H1 (cell line): ENCODE results near the gene PLB1. TPM values are rescaled to one million over a fixed set of nuclear protein-coding genes. Genes with fewer than 3 reads are reported as not detected.

ENCODE experiments used
- CTCF ChIA-PET: fragments of 300-600 bp; sonication (Branson Sonifier 250); formaldehyde crosslinking; loops from one replicate; lab custom pipeline; 2021; ENCODE audit not compliant: partially characterized antibody; lab: Charles Lee
- POLR2A ChIA-PET: fragments of 300-600 bp; sonication (Branson Sonifier 250); formaldehyde crosslinking; loops from one replicate; lab custom pipeline; 2021; ENCODE audit warnings: inconsistent platforms; ENCODE audit not compliant: partially characterized antibody; lab: Charles Lee
- DNase-seq, 2 experiments: peaks; one replicate each; pipeline versions ENCODE4 v3.0.0 to v3.0.0-alpha.2; 2010 to 2022; ENCODE audit warnings: low spot score in 2 of 2, low read depth in 1 of 2, mixed read lengths in 1 of 2
- FAIRE-seq: peaks from 2 replicates; lab custom pipeline; 2011; peaks lifted over from hg19 to GRCh38; lab: Jason Lieb, UNC
- H2AFZ ChIP-seq: 2 replicates; pipeline ENCODE4 v1.8.1; 2012; ENCODE audit warnings: low read length, inconsistent platforms
- H2AK5ac ChIP-seq: 2 replicates; pipeline ENCODE4 v1.6.1; 2013; ENCODE audit warnings: low read depth, low read length
- H2BK120ac ChIP-seq: replicated peaks from 2 replicates; pipeline ENCODE3; 2013; ENCODE audit warnings: low read depth, low read length, inconsistent platforms
- H2BK12ac ChIP-seq: 2 replicates; pipeline ENCODE4 v1.6.1; 2013; ENCODE audit warnings: low read depth, low read length
- H2BK15ac ChIP-seq: 2 replicates; pipeline ENCODE4 v1.6.1; 2013; ENCODE audit warnings: low read length
- H2BK20ac ChIP-seq: 2 replicates; pipeline ENCODE4 v1.6.1; 2013; ENCODE audit warnings: low read length
- H2BK5ac ChIP-seq: 2 replicates; pipeline ENCODE4 v1.6.1; 2013; ENCODE audit warnings: low read depth, low read length
- H3K14ac ChIP-seq: 2 replicates; pipeline ENCODE4 v1.6.1; 2013; ENCODE audit warnings: inconsistent platforms; ENCODE audit not compliant: insufficient read length
- H3K18ac ChIP-seq: 2 replicates; pipeline ENCODE4 v1.6.1; 2013; ENCODE audit warnings: low read length; ENCODE audit errors: extremely low read depth
- H3K23ac ChIP-seq: 2 replicates; pipeline ENCODE4 v1.6.1; 2013; ENCODE audit warnings: inconsistent platforms; ENCODE audit not compliant: insufficient read length
- H3K23me2 ChIP-seq: 2 replicates; pipeline ENCODE4 v1.6.1; 2013; ENCODE audit warnings: low read depth, low read length
- H3K27ac ChIP-seq: 2 replicates; pipeline ENCODE4 v1.6.1; 2011; ENCODE audit warnings: low read depth, low read length, inconsistent platforms
- H3K27me3 ChIP-seq, 4 experiments: replicated peaks in 1 of 4; 1 replicate in 1 of 4; 2 replicates in 3 of 4; pipeline versions ENCODE4 v1.6.1 to v1.8.1; 2011 to 2013; ENCODE audit warnings: low read length in 3 of 4, mild to moderate bottlenecking in 3 of 4, inconsistent platforms in 2 of 4, mixed read lengths in 2 of 4, moderate library complexity in 1 of 4; ENCODE audit not compliant: control insufficient read depth in 3 of 4, insufficient read depth in 3 of 4; ENCODE audit errors: extremely low read depth in 1 of 4
- H3K36me3 ChIP-seq, 4 experiments: 2 replicates each; pipeline versions ENCODE4 v1.6.1 to v1.8.1; 2011 to 2013; ENCODE audit warnings: mild to moderate bottlenecking in 4 of 4, low read length in 3 of 4, moderate library complexity in 2 of 4, control low read depth in 1 of 4, inconsistent platforms in 1 of 4; ENCODE audit not compliant: insufficient read depth in 4 of 4, control insufficient read depth in 2 of 4
- H3K4ac ChIP-seq: replicated peaks from 2 replicates; pipeline ENCODE3; 2013; ENCODE audit warnings: low read length, low read depth, mixed read lengths, inconsistent platforms; ENCODE audit not compliant: insufficient read length
- H3K4me1 ChIP-seq, 4 experiments: replicated peaks in 1 of 4; 1 replicate in 1 of 4; 2 replicates in 3 of 4; pipeline versions ENCODE4 v1.6.1 to v1.8.1; 2011 to 2013; ENCODE audit warnings: low read length in 3 of 4, inconsistent platforms in 2 of 4, mixed read lengths in 1 of 4; ENCODE audit not compliant: insufficient read depth in 4 of 4, control insufficient read depth in 3 of 4
- H3K4me2 ChIP-seq, 2 experiments: 2 replicates each; pipeline versions ENCODE4 v1.6.1 to v1.8.1; 2011 to 2013; ENCODE audit warnings: low read depth in 2 of 2, low read length in 2 of 2, control low read depth in 1 of 2, inconsistent platforms in 1 of 2, mild to moderate bottlenecking in 1 of 2; ENCODE audit not compliant: insufficient read depth in 1 of 2
- H3K4me3 ChIP-seq, 4 experiments: fragments of 200-600, 300-600 bp in 1 of 4; sonication (generic), shearing (Covaris generic), sonication (Bioruptor Twin) in 1 of 4; 2 replicates each; pipeline versions ENCODE4 v1.5.1 to v1.8.1; 2011 to 2016; ENCODE audit warnings: low read length in 4 of 4, low read depth in 3 of 4, control low read depth in 2 of 4, inconsistent platforms in 2 of 4, mild to moderate bottlenecking in 2 of 4, mixed read lengths in 1 of 4, moderate library complexity in 1 of 4; ENCODE audit not compliant: insufficient read depth in 2 of 4; ENCODE audit errors: extremely low read depth in 1 of 4
- H3K56ac ChIP-seq: replicated peaks from 2 replicates; pipeline ENCODE3; 2013; ENCODE audit warnings: low read depth, mild to moderate bottlenecking, mixed read lengths, low read length, inconsistent platforms; ENCODE audit not compliant: insufficient read length
- H3K79me1 ChIP-seq: 2 replicates; pipeline ENCODE4 v1.6.1; 2013; ENCODE audit warnings: low read depth, low read length, control low read depth
- H3K79me2 ChIP-seq, 2 experiments: 2 replicates each; pipeline versions ENCODE4 v1.6.1 to v1.8.1; 2012 to 2013; ENCODE audit warnings: low read length in 2 of 2, mild to moderate bottlenecking in 2 of 2, inconsistent platforms in 1 of 2; ENCODE audit not compliant: insufficient read depth in 2 of 2, control insufficient read depth in 1 of 2
- H3K9ac ChIP-seq, 4 experiments: replicated peaks in 1 of 4; 1 replicate in 1 of 4; 2 replicates in 3 of 4; pipeline versions ENCODE4 v1.6.1 to v1.8.1; 2011 to 2013; ENCODE audit warnings: low read depth in 3 of 4, low read length in 3 of 4, control low read depth in 2 of 4, mild to moderate bottlenecking in 2 of 4, moderate library complexity in 2 of 4, inconsistent platforms in 1 of 4; ENCODE audit errors: extremely low read depth in 1 of 4
- H3K9me3 ChIP-seq, 2 experiments: 2 replicates each; pipeline versions ENCODE4 v1.6.1 to v1.8.1; 2012 to 2013; ENCODE audit warnings: mild to moderate bottlenecking in 2 of 2, moderate library complexity in 2 of 2, control low read depth in 1 of 2, inconsistent platforms in 1 of 2, low read depth in 1 of 2, low read length in 1 of 2, mixed read lengths in 1 of 2; ENCODE audit not compliant: insufficient read depth in 2 of 2
- H4K20me1 ChIP-seq, 2 experiments: replicated peaks in 1 of 2; 2 replicates each; pipeline versions ENCODE3 to v1.8.1; 2011 to 2013; ENCODE audit warnings: inconsistent platforms in 2 of 2, low read length in 2 of 2, mild to moderate bottlenecking in 1 of 2; ENCODE audit not compliant: insufficient read depth in 2 of 2, control insufficient read depth in 1 of 2
- H4K5ac ChIP-seq: 2 replicates; pipeline ENCODE4 v1.6.1; 2013; ENCODE audit warnings: low read length, low read depth, mixed read lengths, inconsistent platforms; ENCODE audit not compliant: insufficient read length
- H4K8ac ChIP-seq: 2 replicates; pipeline ENCODE4 v1.8.0; 2013; ENCODE audit warnings: mild to moderate bottlenecking, moderate library complexity, low read length, inconsistent platforms; ENCODE audit not compliant: insufficient read depth; ENCODE audit errors: extremely low read depth
- H4K91ac ChIP-seq: replicated peaks from 2 replicates; pipeline ENCODE3; 2013; ENCODE audit warnings: low read length, mixed read lengths, inconsistent platforms; ENCODE audit not compliant: insufficient read length
- CBX5 ChIP-seq: fragments of 300-800, 300-1000 bp; sonication (generic); IDR thresholded peaks from 2 replicates; pipeline ENCODE4 v1.7.1; 2016; ENCODE audit warnings: antibody characterized with exemption, low read length, low read depth
- JUN ChIP-seq: IDR thresholded peaks from 2 replicates; pipeline ENCODE4 v1.6.1; 2011; ENCODE audit warnings: low read depth, mild to moderate bottlenecking, improper control_type of control experiment, low read length
- JUND ChIP-seq: IDR thresholded peaks from 2 replicates; pipeline ENCODE4 v1.6.1; 2011; ENCODE audit warnings: mild to moderate bottlenecking, improper control_type of control experiment, low read length
- NANOG ChIP-seq: IDR thresholded peaks from 2 replicates; pipeline ENCODE4 v1.6.1; 2011; ENCODE audit warnings: low read length, low read depth, mild to moderate bottlenecking, inconsistent platforms; ENCODE audit not compliant: insufficient read depth, poor library complexity, severe bottlenecking
- POLR2A ChIP-seq, 2 experiments: IDR thresholded peaks; 1 replicate in 1 of 2; 2 replicates in 1 of 2; pipeline ENCODE4 v1.6.1; 2011; ENCODE audit warnings: low read depth in 2 of 2, low read length in 2 of 2, mild to moderate bottlenecking in 2 of 2; ENCODE audit errors: control extremely low read depth in 1 of 2
- RFX5 ChIP-seq: IDR thresholded peaks from 2 replicates; pipeline ENCODE4 v1.6.1; 2011; ENCODE audit warnings: low read depth, low read length, improper control_type of control experiment, borderline replicate concordance
- SIN3A ChIP-seq, 2 experiments: IDR thresholded peaks in 1 of 2; conservative IDR thresholded peaks in 1 of 2; 2 replicates each; pipeline ENCODE4 v1.6.1; 2011 to 2012; ENCODE audit warnings: low read length in 2 of 2, improper control_type of control experiment in 1 of 2, low read depth in 1 of 2, mild to moderate bottlenecking in 1 of 2
- SP2 ChIP-seq: IDR thresholded peaks from 2 replicates; pipeline ENCODE4 v1.6.1; 2012; ENCODE audit warnings: mild to moderate bottlenecking, low read length, inconsistent platforms
- SP4 ChIP-seq: IDR thresholded peaks from 2 replicates; pipeline ENCODE4 v1.6.1; 2012; ENCODE audit warnings: low read length, inconsistent platforms
- TAF7 ChIP-seq: optimal IDR thresholded peaks from 2 replicates; pipeline ENCODE3; 2011; ENCODE audit warnings: low read depth, mild to moderate bottlenecking, inconsistent platforms, low read length, moderate library complexity, borderline replicate concordance
- YY1 ChIP-seq: IDR thresholded peaks from 2 replicates; pipeline ENCODE4 v1.6.1; 2011; ENCODE audit warnings: low read depth, mild to moderate bottlenecking, low read length
- WGBS, 2 experiments: shearing (Covaris generic) in 1 of 2; methylation state at CpG; one replicate each; pipeline versions ENCODE4 v1.1.6 to v1.1.7; 2013 to 2015; ENCODE audit warnings: low lambda C conversion rate in 2 of 2, mixed read lengths in 2 of 2, inconsistent platforms in 1 of 2, low coverage in 1 of 2, missing lambda C conversion rate in 1 of 2; ENCODE audit not compliant: insufficient replicate concordance in 2 of 2, insufficient coverage in 1 of 2, insufficient read length in 1 of 2; ENCODE audit errors: extremely low coverage in 1 of 2, missing lambda C conversion rate in 1 of 2; 5-methylcytosine and 5-hydroxymethylcytosine counted together
- polyA plus RNA-seq, 7 experiments: library from polyadenylated mRNA; depleted of rRNA in 3 of 7; stranded (reverse) in 5 of 7; unstranded in 2 of 7; fragments of >200 nt in 5 of 7; fragments of 200-250 nt in 2 of 7; gene quantifications; 1 replicate in 5 of 7; 2 replicates in 1 of 7; 4 replicates in 1 of 7; pipeline versions ENCODE4 v1.2.1 to v1.2.3, GENCODE V29; 2011 to 2013; ENCODE audit warnings: missing spikeins in 2 of 7, mixed read lengths in 2 of 7
- total RNA-seq: library from RNA; stranded (reverse); fragmentation: NEBNext Ultra II Directional; extraction: Animal tissue kit (Norgen Biotek cat#: 25700); gene quantifications from 2 replicates; pipeline ENCODE4 v1.2.1, GENCODE V29; 2021

Gene PLB1
- total and polyA plus RNA-seq, 2 of the 8 experiments (the other 6 are each of a cell fraction or from before 2014, with no cell fraction given): 0.20 to 0.36 TPM

DNA sequence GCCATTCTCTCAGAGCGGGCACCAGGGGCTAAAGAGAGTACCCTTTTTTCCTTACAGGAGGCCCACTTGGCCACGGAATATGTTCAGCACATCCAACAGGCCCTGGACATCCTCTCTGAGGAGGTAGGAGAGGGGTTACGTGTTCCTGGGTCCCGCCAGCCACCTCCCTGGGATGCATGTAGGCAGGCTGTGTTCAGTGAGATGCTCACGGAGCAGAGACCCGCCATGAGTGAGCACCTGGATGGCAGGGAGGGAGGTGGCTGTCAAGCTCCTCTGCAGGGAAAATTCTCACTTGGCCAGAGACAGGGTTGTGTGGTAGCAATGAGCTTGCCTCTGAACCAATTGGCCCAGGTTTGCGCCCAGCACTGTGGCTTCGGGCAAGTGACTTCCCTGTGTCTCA lies 132.6 kb downstream of the PLB1 start:
- Histone ChIP-seq H3K9ac (no peak overlapping the region), H3K9me3 (no peaks in the 10 kb centered on the region), H2BK120ac (no peak overlapping the region), H3K56ac (no peak overlapping the region), H3K27ac (no peak overlapping the region), H4K20me1 (no peaks in the 10 kb centered on the region), H3K18ac (no peak overlapping the region), H3K14ac (no peak overlapping the region), H3K4me2 (no peak overlapping the region), H3K4me1 (peaks cover 2 to 10% (median 7%) of the 10 kb centered on the region in 4 experiments; a peak in 5 of 7 replicates), H3K79me1 (no peaks in the 10 kb centered on the region), H2BK15ac (no peak overlapping the region), H3K4me3 (no peak overlapping the region), H2BK12ac (no peak overlapping the region), H3K4ac (no peak overlapping the region), H3K23ac (no peak overlapping the region), H3K23me2 (no peaks in the 10 kb centered on the region), H2BK5ac (no peak overlapping the region), H4K5ac (no peak overlapping the region), H2AK5ac (no peak overlapping the region), H4K91ac (no peak overlapping the region), H2AFZ (no peak overlapping the region), H3K36me3 (no peaks in the 10 kb centered on the region), H2BK20ac (no peak overlapping the region), H3K27me3 (no peaks in the 10 kb centered on the region), H3K79me2 (no peaks in the 10 kb centered on the region), H4K8ac (no peak overlapping the region)
- CTCF ChIA-PET: interaction anchor here (0.9 kb wide), 1 partner anchor 11 kb away, joined by 5 read pairs; no protein-coding TSS in a partner anchor
- 76% methylated on average over 8 of the region's 8 CpGs; no CpG with 5 or more reads in 1 of the 2 experiments for WGBS, 2 experiments
- POLR2A ChIA-PET: no interaction called here
- DNase-seq: no peak
- no peak for FAIRE-seq
- TF ChIP-seq CBX5: no peak
- no peak for TF ChIP-seq RFX5
- TF ChIP-seq JUN: no peak
- TF ChIP-seq POLR2A (IDR thresholded peaks at IDR 0.05; ENCODE audit: control extremely low read depth in 1 of 2, low read depth in 2 of 2, low read length in 2 of 2): no peak
- no peak for TF ChIP-seq SP4
- TF ChIP-seq SIN3A (conservative IDR thresholded peaks at IDR 0.05 in 1 of 2, IDR thresholded peaks at IDR 0.05 in 1 of 2; ENCODE audit: low read depth in 1 of 2, low read length in 2 of 2): no peak
- no peak for TF ChIP-seq JUND
- TF ChIP-seq NANOG: no peak
- TF ChIP-seq YY1: no peak
- no peak for TF ChIP-seq SP2
- no peak for TF ChIP-seq TAF7
